Duodenal mucosa (tissue), 2 donors: ENCODE measurements around the gene ANAPC5.

Experiments
- H3K27ac ChIP-seq: one replicate; pipeline ENCODE4 v1.7.0; 2013; ENCODE audit warnings: low read depth, low read length
- H3K27me3 ChIP-seq, 2 donors: one replicate each; pipeline ENCODE4 v1.7.0; 2013; ENCODE audit warnings: low read length in 2 of 2, control low read depth in 1 of 2; ENCODE audit not compliant: insufficient read depth in 2 of 2, control insufficient read depth in 1 of 2
- H3K36me3 ChIP-seq, 2 donors: one replicate each; pipeline ENCODE4 v1.7.0; 2013; ENCODE audit warnings: low read length in 2 of 2, control low read depth in 1 of 2; ENCODE audit not compliant: insufficient read depth in 2 of 2, control insufficient read depth in 1 of 2
- H3K4me1 ChIP-seq, 2 donors: one replicate each; pipeline ENCODE4 v1.7.0; 2013; ENCODE audit warnings: low read length in 2 of 2, control low read depth in 1 of 2; ENCODE audit not compliant: insufficient read depth in 2 of 2, control insufficient read depth in 1 of 2
- H3K4me3 ChIP-seq, 2 donors: one replicate each; pipeline ENCODE4 v1.7.0; 2013; ENCODE audit warnings: low read length in 2 of 2, low read depth in 1 of 2
- H3K9ac ChIP-seq, 2 donors: one replicate each; pipeline ENCODE4 v1.7.0; 2013; ENCODE audit warnings: low read length in 2 of 2, low read depth in 1 of 2
- H3K9me3 ChIP-seq, 2 donors: one replicate each; pipeline ENCODE4 v1.7.0; 2013; ENCODE audit warnings: low read length in 2 of 2, control low read depth in 1 of 2; ENCODE audit not compliant: control insufficient read depth in 1 of 2

The ANAPC5 gene

GRCh38 chr12:121297435-121297991 lies 54.7 kb downstream of the ANAPC5 start:
- Histone ChIP-seq H3K27me3 (no peaks in the 10 kb centered on the region), H3K36me3 (no peaks in the 10 kb centered on the region), H3K9ac (peak overlapping the region; percentile 63 to 77), H3K4me3 (peak overlapping the region; percentile 73 to 83), H3K4me1 (peaks cover 18 to 19% of the 10 kb centered on the region in 2 donors), H3K9me3 (no peaks in the 10 kb centered on the region), H3K27ac (peak overlapping the region; percentile 44)

DNA sequence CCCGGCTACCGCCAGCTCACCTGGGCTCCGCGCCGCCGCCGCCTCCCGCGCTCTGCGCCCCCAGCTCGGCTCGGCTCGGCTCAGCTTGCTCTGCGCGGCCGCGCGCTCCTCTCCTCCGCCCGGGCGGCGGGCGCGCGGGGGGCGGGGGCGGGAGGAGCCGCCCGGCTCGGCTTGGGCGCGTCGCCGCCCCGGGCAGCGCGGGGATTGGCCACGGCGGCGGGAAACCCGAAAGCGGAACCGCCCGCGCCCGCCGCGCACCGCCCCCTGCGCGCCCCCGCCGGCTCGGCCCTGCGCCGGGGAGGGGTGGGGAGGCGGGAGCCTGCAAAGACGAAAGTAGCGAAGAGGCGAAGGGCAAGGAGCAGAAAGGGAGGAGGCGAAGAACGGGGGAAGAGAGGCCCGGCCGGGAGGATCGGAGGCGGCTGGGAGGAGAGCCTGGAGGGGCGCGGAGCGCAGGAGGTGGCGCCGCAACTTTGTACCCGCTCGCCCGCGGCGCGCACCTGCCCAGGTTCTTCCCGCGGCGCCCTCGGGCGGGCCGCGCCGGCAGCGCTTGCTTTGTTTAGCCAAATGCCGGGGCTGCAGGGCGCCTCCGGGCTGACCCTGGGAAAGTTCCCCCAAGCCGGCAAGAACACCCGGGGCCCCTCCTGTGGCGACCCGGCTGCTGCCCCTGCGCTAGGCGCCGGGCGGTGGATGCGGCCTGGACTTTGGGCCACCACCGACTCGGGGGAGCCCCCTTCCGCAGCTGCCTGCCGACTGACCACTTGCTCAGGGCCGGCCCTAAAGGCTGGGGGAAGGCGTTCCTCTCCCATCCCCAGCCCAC lies 55.4 kb downstream of the ANAPC5 start, which contains the start of gene CAMKK2:
TSS of gene CAMKK2 (minus strand) at position 92 of the 817 bp plus-strand sequence. CDS start 22,183 bp downstream, outside the sequence.
- H3K4me1 ChIP-seq = peaks cover 18 to 19% of the 10 kb centered on the region in 2 donors
- H3K27ac ChIP-seq = peak within 1 kb of the TSS; percentile 54
- no peaks in the 10 kb centered on the region for H3K27me3 ChIP-seq

DNA sequence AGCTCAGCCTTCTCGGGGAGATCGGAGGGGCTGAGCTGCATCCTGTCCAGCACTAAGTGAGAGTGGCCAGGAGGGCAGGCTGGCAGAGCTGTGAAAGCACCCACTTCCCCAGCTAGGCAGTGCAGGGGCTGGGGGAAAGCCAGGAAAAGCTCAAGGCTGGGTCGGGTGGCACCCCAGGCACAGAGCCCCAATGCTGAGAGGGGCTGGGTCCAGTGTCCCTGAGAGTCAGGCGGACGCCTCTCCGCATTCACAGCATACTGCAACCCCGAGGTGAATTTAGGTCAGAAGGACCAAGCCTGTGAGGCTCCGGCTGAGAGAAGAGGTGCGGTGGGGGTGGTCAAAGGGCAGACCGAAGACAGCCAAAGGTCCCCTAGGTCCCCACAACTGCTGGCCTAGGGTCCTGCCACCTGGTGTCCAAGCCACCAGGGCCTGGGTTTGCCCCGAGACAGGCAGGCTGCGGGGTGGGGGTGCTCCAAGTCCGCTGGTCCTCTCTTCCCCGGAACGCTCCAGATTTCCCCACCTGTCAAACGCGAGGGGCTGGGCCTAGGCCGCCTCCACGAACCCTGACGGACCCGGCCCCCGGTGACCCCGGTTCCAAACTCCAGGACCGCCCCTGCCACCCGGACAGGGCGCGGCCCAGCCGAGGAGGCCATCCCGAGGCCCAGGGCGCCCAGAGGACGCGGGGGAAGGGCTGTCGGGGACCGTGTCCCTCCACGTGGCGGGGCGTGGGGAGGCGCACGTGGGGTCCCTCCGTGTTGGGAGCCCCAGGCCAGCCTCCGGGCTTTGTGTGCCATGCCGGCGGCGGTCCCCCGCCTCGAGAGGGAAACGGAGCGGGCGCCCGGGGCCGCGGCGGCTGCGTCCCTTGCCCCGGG lies 56.2 kb downstream of the ANAPC5 start:
- Histone ChIP-seq H3K4me3 (peak overlapping the region; percentile 75 to 90), H3K27me3 (no peaks in the 10 kb centered on the region), H3K27ac (peak overlapping the region; percentile 54), H3K4me1 (peaks cover 18 to 19% of the 10 kb centered on the region in 2 donors), H3K9me3 (no peaks in the 10 kb centered on the region), H3K9ac (peak overlapping the region; percentile 69 to 77), H3K36me3 (no peaks in the 10 kb centered on the region)

More for the DNA sequence above, 55.4 kb downstream of the ANAPC5 start, which contains the start of gene CAMKK2:
- no peaks in the 10 kb centered on the region for H3K9me3 ChIP-seq
- peak within 1 kb of the TSS; percentile 75 to 90 for H3K4me3 ChIP-seq
- H3K36me3 ChIP-seq = no peaks in the 10 kb centered on the region
- H3K9ac ChIP-seq = peak within 1 kb of the TSS; percentile 69 to 77

- Histone ChIP-seq H3K36me3 (no peaks in the 10 kb centered on the region), H3K4me3 (peak overlapping the region; percentile 75 to 90), H3K4me1 (peaks cover 12 to 15% of the 10 kb centered on the region in 2 donors), H3K9me3 (no peaks in the 10 kb centered on the region), H3K27ac (no peak overlapping the region), H3K9ac (peak overlapping the region; percentile 69 to 77), H3K27me3 (no peaks in the 10 kb centered on the region)
These were observed 57.0 kb downstream of the ANAPC5 start for GRCh38 chr12:121295116-121295745.

DNA sequence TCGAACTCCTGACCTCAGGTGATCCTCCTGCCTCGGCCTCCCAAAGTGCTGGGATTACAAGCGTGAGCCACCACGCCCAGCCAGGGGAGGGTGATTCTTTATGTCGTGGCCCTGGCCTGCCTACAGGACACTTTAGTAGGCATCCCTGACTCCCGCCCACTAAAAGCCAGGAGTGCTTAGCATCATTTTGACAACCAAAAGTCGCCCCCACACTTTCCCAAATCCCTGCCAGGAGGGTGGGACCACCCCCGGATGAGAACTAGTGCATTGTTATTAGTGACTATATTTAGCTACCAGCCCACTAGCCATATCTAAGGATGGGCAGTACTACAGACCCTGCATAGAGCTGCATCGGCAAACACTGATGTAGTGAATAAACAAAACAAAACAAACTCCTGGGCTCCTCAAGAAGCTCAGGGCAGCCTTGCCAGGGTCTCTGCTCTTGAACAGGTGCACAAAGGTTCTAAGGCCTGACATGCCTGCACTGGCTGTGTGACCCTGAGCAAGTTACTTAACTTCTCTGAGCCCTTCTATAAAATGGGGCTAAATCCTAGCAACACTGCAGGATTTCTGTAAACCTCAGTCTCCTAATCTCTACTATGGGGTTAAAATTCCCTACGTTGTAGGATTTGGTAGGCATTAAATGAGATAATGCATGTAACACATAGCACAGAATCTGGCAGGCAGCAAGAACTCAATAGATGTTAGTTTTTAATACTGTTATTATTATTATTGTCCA lies 57.9 kb downstream of the ANAPC5 start:
- no peak overlapping the region for H3K27ac ChIP-seq
- no peaks in the 10 kb centered on the region for H3K27me3 ChIP-seq
- no peak overlapping the region for H3K9ac ChIP-seq
- no peaks in the 10 kb centered on the region for H3K9me3 ChIP-seq
- no peaks in the 10 kb centered on the region for H3K36me3 ChIP-seq
- peaks cover 11 to 15% of the 10 kb centered on the region in 2 donors for H3K4me1 ChIP-seq
- H3K4me3 ChIP-seq = no peak overlapping the region

GRCh38 chr12:121293603-121294002 lies 58.6 kb downstream of the ANAPC5 start:
- H3K9me3 ChIP-seq = no peaks in the 10 kb centered on the region
- no peaks in the 10 kb centered on the region for H3K36me3 ChIP-seq
- no peak overlapping the region for H3K27ac ChIP-seq
- H3K9ac ChIP-seq = no peak overlapping the region
- H3K4me1 ChIP-seq = peaks cover 11 to 15% of the 10 kb centered on the region in 2 donors
- H3K4me3 ChIP-seq = no peak overlapping the region
- H3K27me3 ChIP-seq = no peaks in the 10 kb centered on the region

GRCh38 chr12:121290410-121290809 lies 61.8 kb downstream of the ANAPC5 start:
- H3K4me3 ChIP-seq = no peak overlapping the region
- no peaks in the 10 kb centered on the region for H3K36me3 ChIP-seq
- no peaks in the 10 kb centered on the region for H3K27me3 ChIP-seq
- peaks cover 4% of the 10 kb centered on the region in 2 donors for H3K4me1 ChIP-seq
- no peak overlapping the region for H3K9ac ChIP-seq
- H3K27ac ChIP-seq = no peak overlapping the region
- H3K9me3 ChIP-seq = no peaks in the 10 kb centered on the region

DNA sequence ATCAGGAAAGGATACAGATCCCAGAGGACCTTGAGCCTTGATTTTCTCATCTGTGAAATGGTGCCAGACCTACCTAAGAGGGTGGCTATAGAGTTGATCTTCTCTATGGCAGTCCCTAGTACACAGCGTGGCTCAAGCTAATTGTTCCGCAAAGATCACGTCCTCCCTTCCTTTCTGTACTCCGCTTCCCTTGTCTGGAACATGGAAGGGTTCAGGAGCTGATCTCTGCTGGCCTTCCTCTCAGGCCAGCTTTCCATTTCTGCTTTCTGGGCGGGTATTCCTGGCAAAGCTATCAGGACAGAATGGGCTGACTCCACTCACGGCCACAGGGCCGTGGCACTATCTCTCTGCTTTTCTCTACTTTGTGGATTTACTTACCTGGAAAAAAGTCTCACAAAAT lies 62.2 kb downstream of the ANAPC5 start:
- Histone ChIP-seq H3K9me3 (no peaks in the 10 kb centered on the region), H3K27me3 (no peaks in the 10 kb centered on the region), H3K27ac (no peak overlapping the region), H3K4me1 (no peaks in the 10 kb centered on the region), H3K9ac (no peak overlapping the region), H3K4me3 (no peak overlapping the region), H3K36me3 (no peaks in the 10 kb centered on the region)

DNA sequence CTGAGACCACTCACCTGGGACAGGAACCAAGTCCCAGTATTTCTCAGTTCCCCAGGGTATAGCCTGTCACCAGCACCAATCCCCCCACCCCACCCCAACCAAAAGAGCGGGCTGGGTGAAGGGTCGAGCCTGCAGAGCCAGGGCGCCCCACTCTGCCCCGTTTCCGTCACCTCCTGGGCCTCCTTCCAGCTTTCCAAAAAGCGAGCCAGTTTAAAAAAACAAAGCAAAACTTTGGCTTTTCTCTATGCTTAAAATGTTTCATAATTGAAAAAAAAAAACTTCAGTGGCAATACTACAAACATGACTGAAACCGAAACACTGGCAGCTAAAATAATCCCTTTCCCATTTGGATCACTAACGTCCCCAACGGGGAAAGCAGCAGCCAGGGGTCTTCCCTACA lies 63.2 kb downstream of the ANAPC5 start:
- Histone ChIP-seq H3K9ac (no peak overlapping the region), H3K27ac (no peak overlapping the region), H3K36me3 (no peaks in the 10 kb centered on the region), H3K27me3 (no peaks in the 10 kb centered on the region), H3K4me3 (no peak overlapping the region), H3K9me3 (no peaks in the 10 kb centered on the region), H3K4me1 (no peaks in the 10 kb centered on the region)
